HEK293 (cell line): ENCODE data around the gene ABHD15.

ENCODE experiments used
- KLF1 ChIP-seq: fragments of 450-650 bp; formaldehyde crosslinking; IDR thresholded peaks from 2 replicates; pipeline ENCODE4 v1.5.1; 2016; ENCODE audit warnings: missing biosample characterization, missing genetic modification characterization
- YY1 ChIP-seq: fragments of 450-650 bp; formaldehyde crosslinking; IDR thresholded peaks from 2 replicates; pipeline ENCODE4 v1.5.1; 2018; ENCODE audit warnings: missing biosample characterization, missing genetic modification characterization
- ZBTB7A ChIP-seq: fragments of 450-650 bp; formaldehyde crosslinking; IDR thresholded peaks from 2 replicates; pipeline ENCODE4 v1.5.1; 2016; ENCODE audit warnings: low read depth, missing biosample characterization, missing genetic modification characterization
- ZNF184 ChIP-seq: fragments of 450-650 bp; IDR thresholded peaks from 2 replicates; pipeline ENCODE4 v1.5.1; 2018; ENCODE audit warnings: missing biosample characterization, mild to moderate bottlenecking, missing genetic modification characterization
- ZNF514 ChIP-seq: fragments of 450-650 bp; formaldehyde crosslinking; IDR thresholded peaks from 2 replicates; pipeline ENCODE4 v1.5.1; 2016; ENCODE audit warnings: missing biosample characterization, missing genetic modification characterization
- ZNF585B ChIP-seq: fragments of 450-650 bp; formaldehyde crosslinking; IDR thresholded peaks from 2 replicates; pipeline ENCODE4 v1.5.1; 2016; ENCODE audit warnings: missing biosample characterization, missing genetic modification characterization
- ZNF654 ChIP-seq: fragments of 450-650 bp; formaldehyde crosslinking; IDR thresholded peaks from 2 replicates; pipeline ENCODE4 v1.5.1; 2016; ENCODE audit warnings: low read depth, missing biosample characterization, missing genetic modification characterization
- ZNF670 ChIP-seq: fragments of 450-650 bp; formaldehyde crosslinking; IDR thresholded peaks from 2 replicates; pipeline ENCODE4 v1.5.1; 2016; ENCODE audit warnings: missing biosample characterization, missing genetic modification characterization, low read depth
- TF ChIP-seq, protein P1 (sequence below): fragments of 450-650 bp; formaldehyde crosslinking; IDR thresholded peaks from 2 replicates; pipeline ENCODE4 v1.5.1; 2016; ENCODE audit warnings: missing biosample characterization, missing genetic modification characterization
- TF ChIP-seq, protein P2 (sequence below): fragments of 450-650 bp; formaldehyde crosslinking; conservative IDR thresholded peaks from 2 replicates; pipeline ENCODE4 v1.5.1; 2016; ENCODE audit warnings: low read depth, missing biosample characterization, missing genetic modification characterization

DNA sequence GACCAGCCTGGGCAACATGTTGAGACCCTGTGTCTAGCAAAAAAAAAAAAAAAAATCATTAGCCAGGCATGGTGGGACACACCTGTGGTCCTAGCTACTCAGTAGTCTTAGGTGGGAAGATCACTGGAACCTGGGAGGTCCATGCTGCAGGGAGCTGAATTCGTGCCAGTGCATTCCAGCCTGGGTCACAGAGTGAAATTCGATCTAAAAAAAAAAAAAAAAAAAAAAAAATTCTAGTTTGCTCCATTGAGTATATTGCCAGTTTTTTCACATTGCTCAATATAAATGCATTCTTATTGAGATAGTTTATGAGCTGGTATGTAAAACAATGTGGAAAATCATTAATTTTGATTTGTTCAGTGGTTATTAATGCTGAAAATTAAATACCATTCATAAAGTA lies 52.0 kb downstream of the ABHD15 start:
- TF ChIP-seq ZNF654 (tag by site-specific recombination), result no peak
- TF ChIP-seq, protein P1, sequence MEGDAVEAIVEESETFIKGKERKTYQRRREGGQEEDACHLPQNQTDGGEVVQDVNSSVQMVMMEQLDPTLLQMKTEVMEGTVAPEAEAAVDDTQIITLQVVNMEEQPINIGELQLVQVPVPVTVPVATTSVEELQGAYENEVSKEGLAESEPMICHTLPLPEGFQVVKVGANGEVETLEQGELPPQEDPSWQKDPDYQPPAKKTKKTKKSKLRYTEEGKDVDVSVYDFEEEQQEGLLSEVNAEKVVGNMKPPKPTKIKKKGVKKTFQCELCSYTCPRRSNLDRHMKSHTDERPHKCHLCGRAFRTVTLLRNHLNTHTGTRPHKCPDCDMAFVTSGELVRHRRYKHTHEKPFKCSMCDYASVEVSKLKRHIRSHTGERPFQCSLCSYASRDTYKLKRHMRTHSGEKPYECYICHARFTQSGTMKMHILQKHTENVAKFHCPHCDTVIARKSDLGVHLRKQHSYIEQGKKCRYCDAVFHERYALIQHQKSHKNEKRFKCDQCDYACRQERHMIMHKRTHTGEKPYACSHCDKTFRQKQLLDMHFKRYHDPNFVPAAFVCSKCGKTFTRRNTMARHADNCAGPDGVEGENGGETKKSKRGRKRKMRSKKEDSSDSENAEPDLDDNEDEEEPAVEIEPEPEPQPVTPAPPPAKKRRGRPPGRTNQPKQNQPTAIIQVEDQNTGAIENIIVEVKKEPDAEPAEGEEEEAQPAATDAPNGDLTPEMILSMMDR (tag by site-specific recombination), result no peak
- TF ChIP-seq ZNF585B (tag by site-specific recombination), result no peak
- TF ChIP-seq ZNF514, result no peak
- no peak for TF ChIP-seq YY1 (tag by site-specific recombination)
- no peak for TF ChIP-seq ZNF670 (tag by site-specific recombination)
- no peak for TF ChIP-seq ZBTB7A
- TF ChIP-seq, protein P2, sequence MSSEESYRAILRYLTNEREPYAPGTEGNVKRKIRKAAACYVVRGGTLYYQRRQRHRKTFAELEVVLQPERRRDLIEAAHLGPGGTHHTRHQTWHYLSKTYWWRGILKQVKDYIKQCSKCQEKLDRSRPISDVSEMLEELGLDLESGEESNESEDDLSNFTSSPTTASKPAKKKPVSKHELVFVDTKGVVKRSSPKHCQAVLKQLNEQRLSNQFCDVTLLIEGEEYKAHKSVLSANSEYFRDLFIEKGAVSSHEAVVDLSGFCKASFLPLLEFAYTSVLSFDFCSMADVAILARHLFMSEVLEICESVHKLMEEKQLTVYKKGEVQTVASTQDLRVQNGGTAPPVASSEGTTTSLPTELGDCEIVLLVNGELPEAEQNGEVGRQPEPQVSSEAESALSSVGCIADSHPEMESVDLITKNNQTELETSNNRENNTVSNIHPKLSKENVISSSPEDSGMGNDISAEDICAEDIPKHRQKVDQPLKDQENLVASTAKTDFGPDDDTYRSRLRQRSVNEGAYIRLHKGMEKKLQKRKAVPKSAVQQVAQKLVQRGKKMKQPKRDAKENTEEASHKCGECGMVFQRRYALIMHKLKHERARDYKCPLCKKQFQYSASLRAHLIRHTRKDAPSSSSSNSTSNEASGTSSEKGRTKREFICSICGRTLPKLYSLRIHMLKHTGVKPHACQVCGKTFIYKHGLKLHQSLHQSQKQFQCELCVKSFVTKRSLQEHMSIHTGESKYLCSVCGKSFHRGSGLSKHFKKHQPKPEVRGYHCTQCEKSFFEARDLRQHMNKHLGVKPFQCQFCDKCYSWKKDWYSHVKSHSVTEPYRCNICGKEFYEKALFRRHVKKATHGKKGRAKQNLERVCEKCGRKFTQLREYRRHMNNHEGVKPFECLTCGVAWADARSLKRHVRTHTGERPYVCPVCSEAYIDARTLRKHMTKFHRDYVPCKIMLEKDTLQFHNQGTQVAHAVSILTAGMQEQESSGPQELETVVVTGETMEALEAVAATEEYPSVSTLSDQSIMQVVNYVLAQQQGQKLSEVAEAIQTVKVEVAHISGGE, result no peak
- no peak for TF ChIP-seq KLF1 (tag by site-specific recombination)
- no peak for TF ChIP-seq ZNF184 (tag by site-specific recombination)
